HepG2 (cell line): ENCODE measurements around the gene SUPT6H. TPM values are rescaled to one million over a fixed set of nuclear protein-coding genes. Genes with fewer than 3 reads are reported as not detected.

Experiments
- ADNP ChIP-seq: sonication (generic); formaldehyde crosslinking; IDR thresholded peaks from 2 replicates; pipeline ENCODE4 v1.4.0; 2020; ENCODE audit warnings: missing genetic modification reagents
- ETV5 ChIP-seq: IDR thresholded peaks from 2 replicates; pipeline ENCODE4 v1.6.1; 2018; ENCODE audit warnings: missing biosample characterization, missing genetic modification reagents, inconsistent platforms, borderline replicate concordance
- GFI1 ChIP-seq: sonication (generic); formaldehyde crosslinking; IDR thresholded peaks from 2 replicates; pipeline ENCODE4 v1.5.0; 2020; ENCODE audit warnings: missing genetic modification reagents, mild to moderate bottlenecking, borderline replicate concordance
- GPBP1L1 ChIP-seq: sonication (generic); formaldehyde crosslinking; IDR thresholded peaks from 2 replicates; pipeline ENCODE4 v1.5.0; 2020; ENCODE audit warnings: mild to moderate bottlenecking, missing genetic modification reagents
- HCFC1 ChIP-seq: fragments of 150-350 bp; IDR thresholded peaks from 2 replicates; pipeline ENCODE4 v1.6.1; 2014; ENCODE audit warnings: low read depth, low read length
- HOXA5 ChIP-seq: sonication (generic); formaldehyde crosslinking; IDR thresholded peaks from 2 replicates; pipeline ENCODE4 v1.4.0; 2020; ENCODE audit warnings: missing genetic modification reagents
- KDM5A ChIP-seq: fragments of 200-600 bp; sonication (generic); IDR thresholded peaks from 2 replicates; pipeline ENCODE4 v1.7.0; 2018; ENCODE audit warnings: antibody characterized with exemption, mild to moderate bottlenecking, low read length, borderline replicate concordance
- LCORL ChIP-seq, 2 experiments: fragments of 450-650 bp in 1 of 2; sonication (generic) in 1 of 2; formaldehyde crosslinking in 1 of 2; IDR thresholded peaks; 2 replicates each; pipeline versions ENCODE4 v1.5.0 to v1.6.1; 2017 to 2020; ENCODE audit warnings: antibody characterized with exemption in 1 of 2, missing genetic modification reagents in 1 of 2
- LRRFIP1 ChIP-seq: sonication (generic); formaldehyde crosslinking; conservative IDR thresholded peaks from 2 replicates; pipeline ENCODE4 v1.4.0; 2020; ENCODE audit warnings: missing genetic modification reagents
- MBD4 ChIP-seq: IDR thresholded peaks from 2 replicates; pipeline ENCODE4 v1.6.1; 2012; ENCODE audit warnings: low read length, inconsistent platforms, borderline replicate concordance
- MIXL1 ChIP-seq: IDR thresholded peaks from 2 replicates; pipeline ENCODE4 v1.6.1; 2016
- MLLT10 ChIP-seq: sonication (generic); formaldehyde crosslinking; IDR thresholded peaks from 2 replicates; pipeline ENCODE4 v1.4.0; 2020; ENCODE audit warnings: missing genetic modification reagents
- MXI1 ChIP-seq: IDR thresholded peaks from 3 replicates; pipeline ENCODE4 v1.6.1; 2012; ENCODE audit warnings: low read depth, low read length, inconsistent platforms, borderline replicate concordance
- RBFOX2 ChIP-seq: fragments of 200-400 bp; formaldehyde crosslinking; IDR thresholded peaks from 2 replicates; pipeline ENCODE4 v1.6.1; 2017; ENCODE audit warnings: low read depth, mild to moderate bottlenecking, low read length
- RFX5 ChIP-seq: IDR thresholded peaks from 2 replicates; pipeline ENCODE4 v1.6.1; 2011; ENCODE audit warnings: low read depth, low read length, improper control_type of control experiment
- RFXANK ChIP-seq: IDR thresholded peaks from 2 replicates; pipeline ENCODE4 v1.6.1; 2016
- SOX5 ChIP-seq: IDR thresholded peaks from 2 replicates; pipeline ENCODE4 v1.6.1; 2016; ENCODE audit warnings: borderline replicate concordance
- ZNF441 ChIP-seq: sonication (generic); formaldehyde crosslinking; IDR thresholded peaks from 2 replicates; pipeline ENCODE4 v1.7.0; 2021; ENCODE audit warnings: missing genetic modification reagents, borderline replicate concordance
- ZNF547 ChIP-seq: sonication (generic); formaldehyde crosslinking; IDR thresholded peaks from 2 replicates; pipeline ENCODE4 v1.5.1; 2020; ENCODE audit warnings: mild to moderate bottlenecking, missing genetic modification reagents
- ZNF674 ChIP-seq: sonication (generic); formaldehyde crosslinking; IDR thresholded peaks from 2 replicates; pipeline ENCODE4 v1.5.0; 2020; ENCODE audit warnings: low read depth, mild to moderate bottlenecking, missing genetic modification reagents
- ZNF7 ChIP-seq: IDR thresholded peaks from 2 replicates; pipeline ENCODE4 v1.6.1; 2016; ENCODE audit warnings: missing biosample characterization, missing genetic modification reagents
- ZNF777 ChIP-seq: sonication (generic); formaldehyde crosslinking; IDR thresholded peaks from 2 replicates; pipeline ENCODE4 v1.4.0; 2020; ENCODE audit warnings: missing genetic modification reagents
- polyA plus RNA-seq, 8 experiments: library from polyadenylated mRNA; depleted of rRNA in 3 of 8; stranded (reverse) in 7 of 8; unstranded in 1 of 8; fragments of >200 nt; fragmentation: Illumina TruSeq in 4 of 8; extraction: Trizol in 4 of 8; gene quantifications; 2 replicates each; pipeline versions ENCODE4 v1.2.1 to v1.2.3, GENCODE V29; 2011 to 2016; ENCODE audit warnings: low read depth in 4 of 8, missing spikeins in 1 of 8, mixed read lengths in 1 of 8; ENCODE audit not compliant: insufficient read depth in 1 of 8
- total RNA-seq, 5 experiments: library from RNA; depleted of rRNA; stranded (reverse); fragments of >200 nt; fragmentation: Illumina TruSeq; extraction: Trizol; gene quantifications; 2 replicates each; pipeline ENCODE4 v1.2.3, GENCODE V29; 2016; ENCODE audit warnings: low read depth in 1 of 5
- TF ChIP-seq, protein P1 (sequence below): sonication (generic); formaldehyde crosslinking; IDR thresholded peaks from 2 replicates; pipeline ENCODE4 v1.4.0; 2020; ENCODE audit warnings: missing genetic modification reagents; ENCODE audit errors: not compliant biosample characterization
- TF ChIP-seq, protein P2 (sequence below): sonication (generic); formaldehyde crosslinking; IDR thresholded peaks from 2 replicates; pipeline ENCODE4 v1.5.0; 2020; ENCODE audit warnings: mild to moderate bottlenecking, missing genetic modification reagents, borderline replicate concordance

Gene SUPT6H
- total and polyA plus RNA-seq, 2 of the 13 experiments (the other 11 are each of a cell fraction or from before 2014, with no cell fraction given) = 32.7 to 39.9 TPM

- TF ChIP-seq LRRFIP1 = no peak
- peak; percentile 82 for TF ChIP-seq ZNF441 (CRISPR knock-in tag)
- TF ChIP-seq KDM5A = peak; percentile 59; the same call in 1 of the 2 replicates
- no peak for TF ChIP-seq MIXL1
- no peak for TF ChIP-seq ZNF7 (CRISPR knock-in tag)
- TF ChIP-seq MLLT10 = no peak
- no peak for TF ChIP-seq ZNF777 (CRISPR knock-in tag)
- no peak for TF ChIP-seq MBD4
- 0 out of 2 replicates have a peak, but pooled peaks have one; percentile 70 for TF ChIP-seq ZNF674
- peak; percentile 94; the same call in 2 of the 3 replicates for TF ChIP-seq MXI1
- peak; percentile 59; the same call in 1 of the 2 replicates for TF ChIP-seq HOXA5 (CRISPR knock-in tag)
- no peak for TF ChIP-seq RFX5
- no peak for TF ChIP-seq LCORL (IDR thresholded peaks at IDR 0.05)
- TF ChIP-seq LCORL (CRISPR knock-in tag; IDR thresholded peaks at IDR 0.05) = no peak
- TF ChIP-seq GPBP1L1 (CRISPR knock-in tag) = no peak
- TF ChIP-seq, protein P1, sequence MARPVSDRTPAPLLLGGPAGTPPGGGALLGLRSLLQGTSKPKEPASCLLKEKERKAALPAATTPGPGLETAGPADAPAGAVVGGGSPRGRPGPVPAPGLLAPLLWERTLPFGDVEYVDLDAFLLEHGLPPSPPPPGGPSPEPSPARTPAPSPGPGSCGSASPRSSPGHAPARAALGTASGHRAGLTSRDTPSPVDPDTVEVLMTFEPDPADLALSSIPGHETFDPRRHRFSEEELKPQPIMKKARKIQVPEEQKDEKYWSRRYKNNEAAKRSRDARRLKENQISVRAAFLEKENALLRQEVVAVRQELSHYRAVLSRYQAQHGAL = no peak
- TF ChIP-seq, protein P2, sequence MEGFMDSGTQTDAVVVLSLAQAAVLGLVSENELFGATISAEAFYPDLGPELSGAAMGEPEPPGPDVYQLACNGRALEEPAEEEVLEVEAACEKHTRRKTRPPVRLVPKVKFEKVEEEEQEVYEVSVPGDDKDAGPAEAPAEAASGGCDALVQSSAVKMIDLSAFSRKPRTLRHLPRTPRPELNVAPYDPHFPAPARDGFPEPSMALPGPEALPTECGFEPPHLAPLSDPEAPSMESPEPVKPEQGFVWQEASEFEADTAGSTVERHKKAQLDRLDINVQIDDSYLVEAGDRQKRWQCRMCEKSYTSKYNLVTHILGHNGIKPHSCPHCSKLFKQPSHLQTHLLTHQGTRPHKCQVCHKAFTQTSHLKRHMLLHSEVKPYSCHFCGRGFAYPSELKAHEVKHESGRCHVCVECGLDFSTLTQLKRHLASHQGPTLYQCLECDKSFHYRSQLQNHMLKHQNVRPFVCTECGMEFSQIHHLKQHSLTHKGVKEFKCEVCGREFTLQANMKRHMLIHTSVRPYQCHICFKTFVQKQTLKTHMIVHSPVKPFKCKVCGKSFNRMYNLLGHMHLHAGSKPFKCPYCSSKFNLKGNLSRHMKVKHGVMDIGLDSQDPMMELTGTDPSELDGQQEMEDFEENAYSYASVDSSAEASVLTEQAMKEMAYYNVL = peak; percentile 74; the same call in 1 of the 2 replicates
- peak; percentile 69; the same call in 1 of the 2 replicates for TF ChIP-seq ETV5 (CRISPR knock-in tag)
- TF ChIP-seq GFI1 = no peak
- peak; percentile 23; the same call in 1 of the 2 replicates for TF ChIP-seq HCFC1
- TF ChIP-seq ZNF547 (CRISPR knock-in tag) = peak; percentile 65
- TF ChIP-seq SOX5 (CRISPR knock-in tag) = 0 out of 2 replicates have a peak, but pooled peaks have one; percentile 16
- no peak for TF ChIP-seq ADNP (CRISPR knock-in tag)
- TF ChIP-seq RFXANK (CRISPR knock-in tag) = no peak
- TF ChIP-seq RBFOX2 = peak; percentile 93
These were observed 17.0 kb upstream of the SUPT6H start, which contains the start of gene BLTP2 (continued) for GRCh38 chr17:28644787-28645575.
